HCT116 (cell line): ENCODE measurements around the gene INTS2. TPM values are rescaled to one million over a fixed set of nuclear protein-coding genes. Genes with fewer than 3 reads are reported as not detected.

ENCODE experiments used
- ATAC-seq: fragments of 200-7000 bp; cut with Tn5 transposase; 2 replicates; pipeline ENCODE4 v1.9.1; 2020; ENCODE audit warnings: mild to moderate bottlenecking, moderate library complexity
- BruUV-seq: library from RNA; stranded (reverse); fragments of 400-500 nt; replicated peaks from 2 replicates; lab custom pipeline; 2021; lab: Mats Ljungman, UMichigan
- CTCF ChIA-PET: fragments of 300-600 bp; sonication (Branson Sonifier 250); formaldehyde crosslinking; loops from one replicate; lab custom pipeline; 2021; ENCODE audit warnings: antibody characterized with exemption; lab: Charles Lee
- POLR2A ChIA-PET: fragments of 300-600, 350-600 bp; sonication (Branson Sonifier 250); formaldehyde crosslinking; loops from one replicate; lab custom pipeline; 2021; ENCODE audit warnings: antibody characterized with exemption; lab: Charles Lee
- RAD21 ChIA-PET, 2 experiments: fragments of 300-600 bp; sonication (Branson Sonifier 250); formaldehyde crosslinking; loops; one replicate each; lab custom pipeline; 2023; ENCODE audit warnings: low total read pairs in 2 of 2; ENCODE audit not compliant: uncharacterized antibody in 2 of 2, unreplicated experiment in 2 of 2, low non-redundant PET in 1 of 2; lab: Charles Lee
- DNase-seq: peaks from one replicate; pipeline ENCODE4 v3.0.0-alpha.2; 2010; ENCODE audit warnings: low read depth, low spot score
- H2AFZ ChIP-seq: fragments of 200-600 bp; shearing (Covaris generic), sonication (generic); 2 replicates; pipeline ENCODE4 v1.6.1; 2017; ENCODE audit warnings: low read depth, mixed run types, mixed read lengths, antibody characterized with exemption, low read length; ENCODE audit not compliant: poor library complexity, severe bottlenecking
- H3K27ac ChIP-seq: 2 replicates; pipeline ENCODE4 v1.5.1; 2012; ENCODE audit warnings: low read depth, low read length
- H3K27me3 ChIP-seq: fragments of 200-600 bp; sonication (generic); 2 replicates; pipeline ENCODE4 v1.6.1; 2016; ENCODE audit warnings: mixed run types, low read length, mixed read lengths; ENCODE audit not compliant: insufficient read depth
- H3K36me3 ChIP-seq, 2 experiments: fragments of 200-500 bp in 1 of 2; fragments of 200-600 bp in 1 of 2; sonication (Bioruptor generic) in 1 of 2; sonication (generic) in 1 of 2; 2 replicates each; pipeline versions ENCODE4 v1.5.1 to v1.6.1; 2014 to 2016; ENCODE audit warnings: low read length in 2 of 2, inconsistent platforms in 1 of 2, mixed read lengths in 1 of 2, mixed run types in 1 of 2; ENCODE audit not compliant: insufficient read depth in 2 of 2, control insufficient read depth in 1 of 2
- H3K4me1 ChIP-seq, 2 experiments: fragments of 200-600 bp in 1 of 2; sonication (generic) in 1 of 2; 2 replicates each; pipeline versions ENCODE4 v1.5.1 to v1.6.1; 2012 to 2017; ENCODE audit warnings: low read length in 2 of 2, inconsistent platforms in 1 of 2, mild to moderate bottlenecking in 1 of 2, mixed read lengths in 1 of 2, mixed run types in 1 of 2, moderate library complexity in 1 of 2; ENCODE audit not compliant: insufficient read depth in 2 of 2, control insufficient read depth in 1 of 2
- H3K4me2 ChIP-seq: fragments of 200-600 bp; sonication (generic); 2 replicates; pipeline ENCODE4 v1.6.1; 2017; ENCODE audit warnings: mixed run types, low read length, mixed read lengths
- H3K4me3 ChIP-seq, 2 experiments: fragments of 200-600 bp in 1 of 2; sonication (generic) in 1 of 2; replicated peaks in 1 of 2; 2 replicates each; pipeline ENCODE4 v1.5.1; 2011 to 2016; ENCODE audit warnings: low read length in 2 of 2, control low read depth in 1 of 2, low read depth in 1 of 2, mild to moderate bottlenecking in 1 of 2, mixed read lengths in 1 of 2, mixed run types in 1 of 2
- H3K79me2 ChIP-seq: fragments of 200-600 bp; sonication (generic); 2 replicates; pipeline ENCODE4 v1.6.1; 2017; ENCODE audit warnings: mild to moderate bottlenecking, mixed run types, low read length, moderate library complexity, mixed read lengths; ENCODE audit not compliant: insufficient read depth
- H3K9ac ChIP-seq: fragments of 200-600 bp; sonication (generic); 2 replicates; pipeline ENCODE4 v1.6.1; 2016; ENCODE audit warnings: low read length, mixed read lengths
- H3K9me2 ChIP-seq: fragments of 200-600 bp; sonication (generic), shearing (Covaris generic); 2 replicates; pipeline ENCODE4 v1.6.1; 2017; ENCODE audit warnings: mixed run types, mild to moderate bottlenecking, moderate library complexity; ENCODE audit not compliant: insufficient read depth
- H3K9me3 ChIP-seq, 2 experiments: fragments of 200-500 bp in 1 of 2; fragments of 200-600 bp in 1 of 2; sonication (Bioruptor generic) in 1 of 2; sonication (generic) in 1 of 2; 2 replicates each; pipeline ENCODE4 v1.6.1; 2014 to 2017; ENCODE audit warnings: low read length in 2 of 2, mixed read lengths in 2 of 2, inconsistent platforms in 1 of 2, low read depth in 1 of 2, mild to moderate bottlenecking in 1 of 2, mixed run types in 1 of 2, moderate library complexity in 1 of 2; ENCODE audit not compliant: control insufficient read depth in 1 of 2, insufficient read depth in 1 of 2
- H4K20me1 ChIP-seq: fragments of 200-600 bp; sonication (generic), shearing (Covaris generic); 2 replicates; pipeline ENCODE4 v1.6.1; 2017; ENCODE audit warnings: mixed run types, mild to moderate bottlenecking, moderate library complexity; ENCODE audit not compliant: insufficient read depth
- CEBPB ChIP-seq: IDR thresholded peaks from 2 replicates; pipeline ENCODE4 v1.6.1; 2012; ENCODE audit warnings: low read depth
- EGR1 ChIP-seq: IDR thresholded peaks from 2 replicates; pipeline ENCODE4 v1.6.1; 2012; ENCODE audit warnings: low read depth
- MAX ChIP-seq: IDR thresholded peaks from 2 replicates; pipeline ENCODE4 v1.6.1; 2012
- SRF ChIP-seq: IDR thresholded peaks from 2 replicates; pipeline ENCODE4 v1.6.1; 2012; ENCODE audit warnings: low read depth
- TCF7L2 ChIP-seq: IDR thresholded peaks from 2 replicates; pipeline ENCODE4 v1.7.0; 2011; ENCODE audit warnings: borderline replicate concordance, inconsistent platforms; ENCODE audit not compliant: insufficient read depth, insufficient read length; ENCODE audit errors: extremely low read depth
- ZBTB33 ChIP-seq: IDR thresholded peaks from 2 replicates; pipeline ENCODE4 v1.6.1; 2011; ENCODE audit warnings: mild to moderate bottlenecking, low read length, moderate library complexity; ENCODE audit not compliant: insufficient replicate concordance; ENCODE audit errors: extremely low read depth
- intact Hi-C: fragments of 100-400 bp; cut with micrococcal nuclease; formaldehyde crosslinking; loops from 2 replicates; pipeline ENCODE4 v1.10.0; 2022
- total RNA-seq: library from RNA; stranded (reverse); gene quantifications from one replicate; pipeline ENCODE4 v1.2.1, GENCODE V29; 2021; ENCODE audit not compliant: unreplicated experiment

Gene INTS2
- total RNA-seq, 1 experiment from 2014 or later = 40.5 TPM

GRCh38 chr17:61835606-61836005 lies 92.2 kb downstream of the INTS2 start (continued):
- TF ChIP-seq ZBTB33 = no peak
- no peak for TF ChIP-seq EGR1
- TF ChIP-seq TCF7L2 = no peak

- Histone ChIP-seq H3K27ac (no peak overlapping the region; the same call in 1 of the 2 replicates), H3K9me2 (no peaks in the 10 kb centered on the region), H3K4me3 (no peak overlapping the region), H3K36me3 (peaks cover 0 to 6% of the 10 kb centered on the region in 2 experiments; a peak in 1 of 4 replicates), H3K79me2 (peaks cover 6% of the 10 kb centered on the region), H3K27me3 (no peaks in the 10 kb centered on the region), H3K9me3 (no peaks in the 10 kb centered on the region), H3K4me1 (peaks cover 17 to 21% of the 10 kb centered on the region in 2 experiments), H3K9ac (no peak overlapping the region), H4K20me1 (no peaks in the 10 kb centered on the region), H2AFZ (no peak overlapping the region), H3K4me2 (peak overlapping the region; percentile 11; the same call in 1 of the 2 replicates)
- intact Hi-C loops = loop anchor here (5.0 to 10.0 kb wide), 4 partner anchors 282 to 1110 kb away; no protein-coding TSS in a partner anchor
- RAD21 ChIA-PET = interaction anchor here in 1 of 2 experiments (0.6 kb wide), 1 partner anchor 99 kb away, joined by 3 read pairs; no protein-coding TSS in a partner anchor
- DNase-seq (no peak), ATAC-seq (no peak)
- BruUV-seq = no TSS peak
- CTCF ChIA-PET = interaction anchor here (0.6 to 2.9 kb wide), 5 partner anchors 172 to 275 kb away, joined by 3 to 14 read pairs (median 4); no protein-coding TSS in a partner anchor
- POLR2A ChIA-PET = interaction anchor here (1.2 kb wide), 1 partner anchor 188 kb away, joined by 3 read pairs; no protein-coding TSS in a partner anchor
- TF ChIP-seq SRF (0 out of 2 replicates have a peak, but pooled peaks have one; percentile 22), CEBPB (no peak), MAX (no peak)
Measured at GRCh38 chr17:61834610-61835009, 93.2 kb downstream of the INTS2 start.
